GM12873 (cell line): ENCODE results near the gene SRD5A3.

Experiments
- TF ChIP-seq, protein P1 (sequence below): IDR thresholded peaks from 2 replicates; pipeline ENCODE4 v1.5.1; 2012; ENCODE audit warnings: low read depth, mild to moderate bottlenecking, moderate library complexity, low read length, control low read depth; ENCODE audit not compliant: insufficient read depth; ENCODE audit errors: missing control alignments

The SRD5A3 gene

DNA sequence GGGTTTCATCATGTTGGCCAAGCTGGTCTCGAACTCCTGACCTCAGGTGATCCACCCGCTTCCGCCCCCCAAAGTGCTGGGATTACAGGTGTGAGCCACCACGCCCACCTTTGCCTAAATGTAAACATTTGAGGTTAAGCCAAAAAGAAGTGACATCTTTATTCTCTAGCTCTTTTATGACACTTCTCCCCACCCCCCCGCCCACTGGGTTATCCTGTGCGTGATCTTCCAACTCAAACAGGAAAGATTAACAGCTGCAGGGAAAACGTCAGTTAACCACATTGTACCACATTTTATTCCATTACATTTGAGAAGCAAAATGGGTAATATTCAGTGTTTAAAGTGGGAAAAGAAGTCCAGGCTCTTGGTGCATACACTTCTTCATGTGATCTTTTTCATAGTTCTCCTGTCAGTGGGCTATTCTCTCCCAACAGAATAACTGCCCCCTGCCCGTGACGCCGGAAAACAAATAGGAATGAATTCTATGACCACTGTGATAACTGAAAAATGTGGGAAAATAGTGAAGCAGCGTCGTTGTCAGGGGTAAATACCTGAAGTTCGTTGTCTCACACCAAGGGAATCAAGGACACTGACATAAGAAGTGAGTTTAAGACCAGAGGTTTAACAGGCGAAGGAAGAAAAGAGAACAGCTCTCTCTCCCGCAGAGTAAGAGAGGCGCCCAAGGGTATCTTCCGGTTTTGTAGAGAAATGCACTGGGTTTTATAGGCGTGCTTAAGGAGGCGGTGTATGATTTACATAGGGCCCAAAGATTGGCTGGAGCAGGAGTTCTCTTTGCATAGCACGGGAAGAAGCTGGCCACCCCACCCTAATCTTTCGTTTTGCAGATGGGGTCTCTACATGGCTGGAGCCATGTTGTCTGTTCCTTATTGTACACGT lies 9.7 kb upstream of the SRD5A3 start:
- TF ChIP-seq, protein P1, sequence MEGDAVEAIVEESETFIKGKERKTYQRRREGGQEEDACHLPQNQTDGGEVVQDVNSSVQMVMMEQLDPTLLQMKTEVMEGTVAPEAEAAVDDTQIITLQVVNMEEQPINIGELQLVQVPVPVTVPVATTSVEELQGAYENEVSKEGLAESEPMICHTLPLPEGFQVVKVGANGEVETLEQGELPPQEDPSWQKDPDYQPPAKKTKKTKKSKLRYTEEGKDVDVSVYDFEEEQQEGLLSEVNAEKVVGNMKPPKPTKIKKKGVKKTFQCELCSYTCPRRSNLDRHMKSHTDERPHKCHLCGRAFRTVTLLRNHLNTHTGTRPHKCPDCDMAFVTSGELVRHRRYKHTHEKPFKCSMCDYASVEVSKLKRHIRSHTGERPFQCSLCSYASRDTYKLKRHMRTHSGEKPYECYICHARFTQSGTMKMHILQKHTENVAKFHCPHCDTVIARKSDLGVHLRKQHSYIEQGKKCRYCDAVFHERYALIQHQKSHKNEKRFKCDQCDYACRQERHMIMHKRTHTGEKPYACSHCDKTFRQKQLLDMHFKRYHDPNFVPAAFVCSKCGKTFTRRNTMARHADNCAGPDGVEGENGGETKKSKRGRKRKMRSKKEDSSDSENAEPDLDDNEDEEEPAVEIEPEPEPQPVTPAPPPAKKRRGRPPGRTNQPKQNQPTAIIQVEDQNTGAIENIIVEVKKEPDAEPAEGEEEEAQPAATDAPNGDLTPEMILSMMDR: no peak

DNA sequence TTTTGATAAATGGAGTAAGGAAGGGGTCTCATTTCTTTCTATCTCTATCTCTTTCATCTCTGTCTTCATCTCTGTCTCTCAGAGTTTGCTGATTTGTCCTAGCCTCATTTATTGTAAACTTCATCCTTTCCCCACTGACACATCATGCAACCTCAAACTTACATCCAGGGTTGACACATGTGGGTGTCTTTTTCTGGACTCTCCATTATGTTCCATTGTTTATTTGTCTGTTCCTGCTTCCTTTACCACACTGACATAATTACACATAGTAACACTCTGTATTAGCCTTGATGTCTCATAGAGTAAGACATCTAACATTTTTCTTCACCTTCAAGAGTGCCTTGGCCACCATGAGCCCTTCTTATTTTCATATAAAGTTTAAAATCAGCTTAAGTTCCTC lies 8.1 kb upstream of the SRD5A3 start:
- TF ChIP-seq, protein P1: no peak

DNA sequence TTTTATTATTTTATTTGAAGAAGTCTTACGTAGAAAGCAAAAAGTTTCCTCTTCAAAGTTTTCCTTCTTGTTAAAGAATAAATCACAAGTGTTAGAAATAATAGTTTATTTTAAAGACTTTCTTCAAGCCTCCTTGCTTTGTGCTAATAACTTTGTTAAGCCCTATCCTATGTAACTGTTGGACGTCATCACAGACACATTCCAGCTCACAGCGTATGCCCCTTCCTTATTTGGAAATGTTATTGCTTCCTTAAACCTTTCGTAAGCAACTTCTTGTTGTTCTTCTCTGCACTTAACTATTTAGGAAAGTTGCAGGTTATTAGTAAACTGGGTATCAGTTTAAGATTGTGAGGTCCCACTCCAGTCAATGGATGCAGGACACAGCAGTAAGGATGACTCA lies 7.6 kb upstream of the SRD5A3 start:
- TF ChIP-seq, protein P1: no peak

DNA sequence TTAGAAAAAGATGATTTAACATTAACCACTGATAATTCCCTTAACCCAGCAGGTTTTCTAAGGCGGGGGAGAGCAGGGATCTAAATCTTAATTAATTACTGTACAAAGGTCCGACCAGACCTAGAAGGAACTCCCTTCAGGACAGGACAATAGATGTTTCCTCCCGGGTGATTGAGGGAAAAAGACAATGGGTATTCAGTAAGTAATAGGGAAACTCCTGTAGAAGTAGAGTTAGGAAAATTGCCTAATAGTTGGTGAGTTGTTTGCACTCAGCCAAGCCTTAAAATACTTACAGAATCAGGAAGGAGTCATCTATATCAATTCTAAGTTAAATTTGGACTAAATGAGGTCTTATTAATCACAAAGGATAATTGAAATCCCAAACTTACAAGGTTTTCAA lies 5.8 kb upstream of the SRD5A3 start:
- TF ChIP-seq, protein P1: no peak

DNA sequence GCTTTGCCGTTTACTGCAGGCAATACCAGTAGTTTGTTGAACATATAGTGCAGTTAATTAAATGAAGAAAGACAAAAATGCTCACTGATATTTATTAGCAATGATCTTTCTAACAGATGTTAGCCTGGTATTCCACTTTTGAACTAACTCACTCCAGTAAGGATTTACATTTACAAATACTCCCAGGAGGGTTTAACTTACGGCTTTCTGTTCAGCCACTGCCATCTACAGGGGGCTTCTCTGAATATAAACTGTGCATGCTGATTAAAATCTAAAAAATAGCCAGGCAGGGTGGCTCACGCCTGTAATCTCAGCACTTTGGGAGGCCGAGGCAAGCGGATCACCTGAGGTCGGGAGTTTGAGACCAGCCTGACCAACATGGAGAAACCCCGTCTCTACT lies 2.2 kb upstream of the SRD5A3 start:
- TF ChIP-seq, protein P1: no peak

DNA sequence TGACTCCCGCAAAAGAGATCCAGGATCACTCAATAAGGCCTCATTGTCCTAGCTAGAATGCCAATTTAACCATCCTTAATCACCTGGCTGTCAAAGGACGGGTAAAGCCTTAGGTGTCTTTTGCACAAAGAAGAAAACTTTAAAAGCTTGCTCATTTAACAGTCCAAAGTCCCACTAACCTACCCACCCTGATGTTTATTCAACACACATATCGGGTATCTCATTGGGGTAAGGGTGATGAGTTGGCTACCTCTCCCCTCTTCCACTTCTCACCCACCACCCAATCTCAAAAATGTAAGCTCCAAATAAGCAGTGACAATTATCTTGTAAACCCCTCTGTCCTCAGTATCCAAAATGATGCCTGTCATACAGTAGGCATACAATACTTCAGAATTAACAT lies 988 bp upstream of the SRD5A3 start:
- TF ChIP-seq, protein P1: no peak

DNA sequence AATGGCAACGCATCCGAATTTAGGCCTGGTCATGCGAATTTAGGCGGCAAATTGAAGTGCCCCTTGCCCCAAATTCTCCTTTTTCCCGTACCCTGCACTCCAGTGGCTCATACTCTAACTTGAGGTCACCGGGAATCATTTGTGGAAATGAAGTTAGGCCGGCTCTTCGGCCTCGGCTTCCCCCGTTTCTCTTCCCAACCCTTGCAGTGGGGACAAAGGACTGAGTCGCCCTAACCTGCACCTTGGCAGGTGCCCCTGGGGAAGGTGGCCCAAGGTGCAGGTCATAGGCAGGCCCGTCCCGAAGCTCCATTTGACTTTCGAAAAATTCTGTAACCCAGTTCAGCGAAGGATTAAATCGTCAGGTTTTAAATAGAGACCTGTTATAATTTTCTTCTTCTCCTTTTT lies 811 bp downstream of the SRD5A3 start:
- TF ChIP-seq, protein P1: no peak
